B cell (primary cell): Measurements from ENCODE around the gene LKAAEAR1. TPM values are rescaled to one million over a fixed set of nuclear protein-coding genes. Genes with fewer than 3 reads are reported as not detected.

Source experiments
- ATAC-seq: fragments of 200-7000 bp; cut with Tn5 transposase; one replicate; pipeline ENCODE4 v1.10.0; 2021; ENCODE audit warnings: low read depth, mild to moderate bottlenecking, moderate number of reproducible peaks, moderate library complexity
- CTCF ChIA-PET: fragments of 350-600 bp; sonication (Branson Sonifier 250); formaldehyde crosslinking; loops from one replicate; lab custom pipeline; 2021; ENCODE audit warnings: antibody characterized with exemption, inconsistent platforms; lab: Charles Lee
- POLR2A ChIA-PET: fragments of 350-600 bp; sonication (Branson Sonifier 250); formaldehyde crosslinking; loops from one replicate; lab custom pipeline; 2021; ENCODE audit warnings: antibody characterized with exemption; lab: Charles Lee
- DNase-seq: peaks from one replicate; pipeline ENCODE4 v3.0.0; 2013
- H2AFZ ChIP-seq: 2 replicates; pipeline ENCODE4 v1.6.1; 2012; ENCODE audit warnings: mild to moderate bottlenecking, low read depth, low read length; ENCODE audit not compliant: insufficient read depth, poor library complexity, severe bottlenecking
- H3K27ac ChIP-seq, 2 donors: 1 replicate in 1 of 2; 2 replicates in 1 of 2; pipeline ENCODE4 v1.5.1; 2012 to 2013; ENCODE audit warnings: low read length in 2 of 2, mild to moderate bottlenecking in 2 of 2, moderate library complexity in 1 of 2
- H3K27me3 ChIP-seq, 4 experiments: fragments of 200-600 bp in 1 of 4; sonication (generic) in 1 of 4; replicated peaks in 1 of 4; 1 replicate in 2 of 4; 2 replicates in 2 of 4; pipeline versions ENCODE4 v1.6.1 to v1.7.0; 2013 to 2016; ENCODE audit warnings: low read length in 3 of 4, mild to moderate bottlenecking in 2 of 4, mixed read lengths in 1 of 4, moderate library complexity in 1 of 4; ENCODE audit not compliant: insufficient read depth in 4 of 4, control insufficient read depth in 3 of 4; ENCODE audit errors: control extremely low read depth in 1 of 4
- H3K36me3 ChIP-seq, 2 experiments: replicated peaks in 1 of 2; 1 replicate in 1 of 2; 2 replicates in 1 of 2; pipeline versions ENCODE4 v1.6.1 to v1.7.1; 2013; ENCODE audit warnings: low read length in 1 of 2; ENCODE audit not compliant: insufficient read depth in 2 of 2, control insufficient read depth in 1 of 2; ENCODE audit errors: control extremely low read depth in 1 of 2, extremely low read depth in 1 of 2
- H3K4me1 ChIP-seq, 2 donors: fragments of 200-600 bp in 1 of 2; sonication (generic) in 1 of 2; 1 replicate in 1 of 2; 2 replicates in 1 of 2; pipeline versions ENCODE4 v1.5.1 to v1.6.1; 2013 to 2017; ENCODE audit warnings: low read length in 2 of 2; ENCODE audit not compliant: control insufficient read depth in 2 of 2, insufficient read depth in 2 of 2
- H3K4me2 ChIP-seq: replicated peaks from 2 replicates; pipeline ENCODE3; 2012; ENCODE audit warnings: mild to moderate bottlenecking, low read depth, low read length; ENCODE audit not compliant: poor library complexity, severe bottlenecking
- H3K4me3 ChIP-seq, 5 experiments: fragments of 200-600 bp in 1 of 5; sonication (generic) in 1 of 5; 1 replicate in 3 of 5; 2 replicates in 2 of 5; pipeline versions ENCODE4 v1.5.1 to v1.7.0; 2011 to 2016; ENCODE audit warnings: low read length in 4 of 5, mild to moderate bottlenecking in 4 of 5, low read depth in 2 of 5, control low read depth in 1 of 5, moderate library complexity in 1 of 5; ENCODE audit not compliant: insufficient read depth in 1 of 5; ENCODE audit errors: control extremely low read depth in 1 of 5, extremely low read depth in 1 of 5
- H3K79me2 ChIP-seq: fragments of 200-600 bp; sonication (generic); one replicate; pipeline ENCODE4 v1.6.0; 2016; ENCODE audit warnings: low read length; ENCODE audit not compliant: control insufficient read depth, insufficient read depth
- H3K9ac ChIP-seq: fragments of 200-600 bp; sonication (generic); 2 replicates; pipeline ENCODE4 v1.6.1; 2017; ENCODE audit warnings: mild to moderate bottlenecking, low read length, moderate library complexity
- H3K9me3 ChIP-seq, 3 donors: one replicate each; pipeline versions ENCODE4 v1.6.1 to v1.7.1; 2013; ENCODE audit warnings: low read length in 2 of 3; ENCODE audit not compliant: control insufficient read depth in 2 of 3, insufficient read depth in 1 of 3; ENCODE audit errors: control extremely low read depth in 1 of 3
- H4K20me1 ChIP-seq: 2 replicates; pipeline ENCODE4 v1.6.0; 2012; ENCODE audit warnings: mild to moderate bottlenecking, low read length; ENCODE audit not compliant: insufficient read depth, control insufficient read depth, poor library complexity, severe bottlenecking
- H3K27ac Mint-ChIP-seq: one replicate; pipeline ENCODE4 v1.8.0; 2021; ENCODE audit warnings: mixed read lengths
- H3K27me3 Mint-ChIP-seq: one replicate; pipeline ENCODE4 v1.8.0; 2021; ENCODE audit warnings: mixed read lengths
- H3K4me1 Mint-ChIP-seq: one replicate; pipeline ENCODE4 v1.8.0; 2021; ENCODE audit warnings: mixed read lengths
- H3K4me3 Mint-ChIP-seq: one replicate; pipeline ENCODE4 v1.8.0; 2021; ENCODE audit warnings: mixed read lengths
- H3K9me3 Mint-ChIP-seq: one replicate; pipeline ENCODE4 v1.8.0; 2022; ENCODE audit warnings: mixed read lengths; ENCODE audit not compliant: insufficient read depth
- CTCF ChIP-seq: fragments of 200-600 bp; IDR thresholded peaks from one replicate; pipeline ENCODE4 v1.8.0; 2022; ENCODE audit warnings: antibody characterized with exemption, mild to moderate bottlenecking
- EZH2 ChIP-seq: IDR thresholded peaks from 2 replicates; pipeline ENCODE4 v1.6.1; 2012; ENCODE audit warnings: borderline replicate concordance, low read depth, mild to moderate bottlenecking, moderate library complexity, low read length; ENCODE audit not compliant: insufficient read depth, poor library complexity, severe bottlenecking
- WGBS: methylation state at CpG from one replicate; pipeline ENCODE4 v1.1.5; 2013; ENCODE audit warnings: missing lambda C conversion rate; ENCODE audit not compliant: insufficient coverage; 5-methylcytosine and 5-hydroxymethylcytosine counted together
- intact Hi-C: fragments of 100-400 bp; cut with micrococcal nuclease; formaldehyde crosslinking; loops from one replicate; pipeline ENCODE4 v1.10.0; 2022
- polyA plus RNA-seq: library from polyadenylated mRNA; depleted of rRNA; stranded (reverse); fragments of >200 nt; gene quantifications from 2 replicates; pipeline ENCODE4 v1.2.3, GENCODE V29; 2012
- total RNA-seq, 2 donors: library from RNA; stranded (reverse); fragments of 120-200 nt in 1 of 2; gene quantifications; 1 replicate in 1 of 2; 2 replicates in 1 of 2; pipeline versions ENCODE4 v1.2.3 to v1.2.4, GENCODE V29; 2013 to 2022

Gene LKAAEAR1
- total and polyA plus RNA-seq, 2 donors (not counting 1 experiment from before 2014, with no cell fraction given) = 1.9 TPM; not detected in 1

- CTCF ChIA-PET = interaction anchor here (0.7 to 9.2 kb wide), 22 partner anchors 11 to 1165 kb away, joined by 3 to 220 read pairs (median 6); partner anchors contain the start of genes LKAAEAR1, NPBWR2, OPRL1 and PRPF6
- H3K4me1 Mint-ChIP-seq = peaks cover 8% of the 10 kb centered on the region
- no peak overlapping the region for H3K27ac ChIP-seq
Observed at GRCh38 chr20:64119681-64120341, 35.6 kb upstream of the LKAAEAR1 start.

More at GRCh38 chr20:64119681-64120341, 35.6 kb upstream of the LKAAEAR1 start:
- H3K4me1 ChIP-seq = peaks cover 4 to 11% of the 10 kb centered on the region in 2 donors
- no peak for DNase-seq
- no peaks in the 10 kb centered on the region for H3K79me2 ChIP-seq
- H3K4me3 ChIP-seq = peak overlapping the region in 4 of 5 experiments; percentile 14 to 50 (median 40)
- WGBS = 82% methylated on average over 11 of the region's 14 CpGs
- peak overlapping the region; percentile 45 for H3K9ac ChIP-seq
- no peaks in the 10 kb centered on the region for H4K20me1 ChIP-seq
- H3K9me3 Mint-ChIP-seq = no peaks in the 10 kb centered on the region
- peak overlapping the region; percentile 77 for H3K4me3 Mint-ChIP-seq
- no peak for ATAC-seq
- H3K27me3 Mint-ChIP-seq = peaks cover 3% of the 10 kb centered on the region
- no peaks in the 10 kb centered on the region for H3K9me3 ChIP-seq
- H3K27ac Mint-ChIP-seq = peak overlapping the region; percentile 84
- no peaks in the 10 kb centered on the region for H3K36me3 ChIP-seq
- TF ChIP-seq CTCF = no peak
- TF ChIP-seq EZH2 = no peak
- intact Hi-C loops = loop anchor here (1.0 to 5.0 kb wide), 5 partner anchors 18 to 333 kb away; no protein-coding TSS in a partner anchor
- peaks cover 0 to 10% (median 0%) of the 10 kb centered on the region in 4 experiments for H3K27me3 ChIP-seq
- peak overlapping the region; percentile 76 for H3K4me2 ChIP-seq
- H2AFZ ChIP-seq = peak overlapping the region; percentile 74
- POLR2A ChIA-PET = interaction anchor here (0.6 to 2.0 kb wide), 5 partner anchors 36 to 825 kb away, joined by 3 to 12 read pairs (median 4); partner anchors contain the start of genes LKAAEAR1 and PRPF6
